SK-N-MC (cell line): ENCODE results near the gene NBPF15.
"Not testable (repeated sequence)": the region's sequence is repeated elsewhere in the genome, so short reads cannot be mapped to it uniquely, and the experiment has no call there.

Experiments used
- DNase-seq: peaks from one replicate; pipeline ENCODE4 v3.0.0-alpha.2; 2011; ENCODE audit warnings: low read depth, low spot score
- H3K27ac ChIP-seq: fragments of 200-600 bp; sonication (generic); 2 replicates; pipeline ENCODE4 v1.5.1; 2016; ENCODE audit warnings: mixed run types
- H3K36me3 ChIP-seq: fragments of 200-600 bp; sonication (generic); 2 replicates; pipeline ENCODE4 v1.6.1; 2017; ENCODE audit warnings: antibody characterized with exemption, low read length, mixed read lengths; ENCODE audit not compliant: insufficient read depth
- H3K4me3 ChIP-seq: fragments of 200-600 bp; sonication (generic); 2 replicates; pipeline ENCODE4 v1.5.1; 2016
- H3K9ac ChIP-seq: fragments of 200-600 bp; sonication (generic); 2 replicates; pipeline ENCODE4 v1.8.0; 2017; ENCODE audit warnings: mixed run types, mixed read lengths; ENCODE audit not compliant: insufficient read length
- H3K9me3 ChIP-seq: fragments of 200-600 bp; sonication (generic); 2 replicates; pipeline ENCODE4 v1.6.1; 2017; ENCODE audit warnings: low read depth, mild to moderate bottlenecking, antibody characterized with exemption, low read length, moderate library complexity, mixed read lengths

NBPF15 gene, protein sequence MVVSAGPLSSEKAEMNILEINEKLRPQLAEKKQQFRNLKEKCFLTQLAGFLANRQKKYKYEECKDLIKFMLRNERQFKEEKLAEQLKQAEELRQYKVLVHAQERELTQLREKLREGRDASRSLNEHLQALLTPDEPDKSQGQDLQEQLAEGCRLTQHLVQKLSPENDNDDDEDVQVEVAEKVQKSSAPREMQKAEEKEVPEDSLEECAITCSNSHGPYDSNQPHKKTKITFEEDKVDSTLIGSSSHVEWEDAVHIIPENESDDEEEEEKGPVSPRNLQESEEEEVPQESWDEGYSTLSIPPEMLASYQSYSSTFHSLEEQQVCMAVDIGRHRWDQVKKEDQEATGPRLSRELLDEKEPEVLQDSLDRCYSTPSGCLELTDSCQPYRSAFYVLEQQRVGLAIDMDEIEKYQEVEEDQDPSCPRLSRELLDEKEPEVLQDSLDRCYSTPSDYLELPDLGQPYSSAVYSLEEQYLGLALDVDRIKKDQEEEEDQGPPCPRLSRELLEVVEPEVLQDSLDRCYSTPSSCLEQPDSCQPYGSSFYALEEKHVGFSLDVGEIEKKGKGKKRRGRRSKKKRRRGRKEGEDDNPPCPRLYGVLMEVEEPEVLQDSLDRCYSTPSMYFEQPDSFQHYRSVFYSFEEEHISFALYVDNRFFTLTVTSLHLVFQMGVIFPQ

DNA sequence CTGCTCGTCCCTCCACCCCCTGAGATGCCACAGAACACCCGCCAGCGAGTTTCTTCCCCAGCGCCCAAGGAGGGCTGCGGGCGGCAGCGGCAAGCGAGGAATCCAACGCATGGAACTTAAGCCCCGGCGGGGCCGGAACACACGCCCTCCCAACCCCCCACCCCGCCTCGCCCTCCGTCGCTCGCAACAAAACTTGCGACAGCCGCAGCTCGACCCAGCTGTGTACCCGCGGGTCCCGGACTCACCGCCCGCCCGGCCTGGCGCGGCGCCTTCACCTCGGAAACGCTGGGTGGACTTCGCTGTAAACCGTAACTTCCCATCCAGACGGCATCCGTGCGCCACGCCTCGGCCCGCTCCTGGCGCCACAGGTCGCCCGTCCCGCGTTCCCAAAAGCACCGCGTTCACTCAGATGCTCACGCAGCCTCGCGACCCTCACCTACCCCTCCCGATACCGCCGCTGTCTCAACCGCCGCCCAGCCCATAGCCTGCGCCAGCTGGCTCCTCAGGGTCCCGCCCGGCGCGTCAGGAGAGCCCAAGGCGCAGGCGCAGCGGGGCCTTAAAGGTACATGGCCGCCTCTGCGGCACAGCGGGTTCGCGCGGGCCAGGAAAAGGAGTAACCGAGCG, at the start of gene NBPF15:
TSS of gene NBPF15 (minus strand) at position 534 of the 624 bp plus-strand sequence. CDS start 21,666 bp downstream, outside the sequence.
- H3K27ac ChIP-seq, H3K9ac ChIP-seq, H3K36me3 ChIP-seq, DNase-seq, H3K9me3 ChIP-seq: not testable (repeated sequence)
- H3K4me3 ChIP-seq: peak within 1 kb of the TSS; percentile 75

DNA sequence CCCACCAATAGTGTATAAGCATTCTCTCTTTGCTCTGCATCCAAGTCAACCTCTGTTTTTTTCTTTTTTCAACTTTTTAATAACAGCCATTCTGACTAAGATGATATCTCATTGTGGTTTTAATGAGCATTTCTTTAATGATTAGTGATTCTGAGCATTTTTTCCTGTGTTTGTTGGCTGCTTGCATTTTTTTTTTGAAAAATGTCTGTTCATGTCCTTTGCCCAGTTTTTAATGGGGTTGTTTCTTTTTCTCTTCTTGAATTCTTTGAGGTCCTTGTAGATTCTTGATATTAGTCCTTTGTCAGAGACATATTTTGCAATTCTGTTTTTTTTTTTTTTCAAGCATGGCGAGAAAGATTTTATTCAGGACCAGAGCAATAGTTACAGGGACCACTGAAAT, 35.0 kb upstream of the NBPF15 start:
- not testable (repeated sequence) for H3K27ac ChIP-seq, H3K36me3 ChIP-seq, H3K9me3 ChIP-seq, H3K9ac ChIP-seq, H3K4me3 ChIP-seq, DNase-seq

DNA sequence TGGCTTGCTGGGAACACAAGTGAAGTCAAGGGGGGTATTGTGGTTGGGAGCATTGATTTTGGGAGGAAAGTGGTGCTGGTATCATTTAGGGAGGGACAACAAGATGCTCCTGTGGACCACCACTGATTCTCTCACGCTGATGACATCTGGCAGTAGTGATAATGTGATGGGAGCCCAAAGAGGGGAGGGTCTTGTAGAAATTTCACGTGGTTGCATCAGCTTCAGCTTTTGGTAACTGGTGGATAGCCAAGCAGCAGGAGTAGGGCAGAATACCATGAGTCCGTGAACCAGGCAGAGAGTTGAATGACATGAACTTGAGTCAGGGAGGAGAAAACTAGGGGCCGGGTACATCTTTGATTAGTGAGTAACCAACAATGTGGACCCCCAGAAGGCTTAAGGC, 32.7 kb upstream of the NBPF15 start:
- peak; percentile 0 for DNase-seq
- H3K36me3 ChIP-seq, H3K9ac ChIP-seq, H3K27ac ChIP-seq, H3K9me3 ChIP-seq, H3K4me3 ChIP-seq: not testable (repeated sequence)

DNA sequence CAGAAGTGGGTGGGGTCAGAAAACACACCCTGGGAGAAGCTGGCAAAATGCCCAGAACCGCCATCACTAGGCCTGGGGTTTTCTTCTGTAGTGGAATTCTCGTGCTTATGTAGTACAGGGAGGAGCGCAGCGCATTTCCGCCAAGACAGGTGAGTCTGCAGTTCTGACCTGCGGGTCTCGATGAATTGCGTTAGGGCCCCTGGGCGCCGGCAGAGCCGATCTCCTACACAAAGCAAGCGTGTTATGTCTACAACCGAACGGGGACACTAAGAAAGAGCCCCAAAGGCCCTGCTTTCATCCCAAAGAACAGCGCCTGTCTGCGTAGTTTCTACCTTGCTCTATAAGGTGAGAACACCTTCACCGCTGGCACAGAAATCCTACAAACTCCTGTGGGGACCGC, 28.9 kb upstream of the NBPF15 start:
- H3K36me3 ChIP-seq, DNase-seq, H3K9ac ChIP-seq, H3K4me3 ChIP-seq, H3K27ac ChIP-seq, H3K9me3 ChIP-seq: not testable (repeated sequence)

DNA sequence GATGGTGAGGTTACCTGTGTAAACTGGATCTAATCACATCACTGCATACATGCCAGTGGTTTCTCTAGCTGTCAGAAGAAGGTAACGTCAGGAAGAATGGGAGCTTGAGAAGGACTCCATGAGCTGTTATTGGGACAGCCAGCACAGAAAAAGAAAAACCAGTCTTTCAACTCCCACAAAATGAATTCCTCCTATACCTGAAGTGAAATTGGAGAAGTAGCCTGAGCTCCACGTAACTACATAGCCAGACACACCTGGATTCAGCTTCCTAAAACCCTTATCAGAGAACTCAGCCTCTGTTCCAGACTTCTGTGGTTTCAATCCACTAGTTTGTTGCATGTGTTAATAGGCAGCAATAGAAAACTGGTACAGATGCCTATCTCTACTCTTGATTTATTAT, 25.5 kb upstream of the NBPF15 start:
- not testable (repeated sequence) for H3K4me3 ChIP-seq, H3K36me3 ChIP-seq, DNase-seq, H3K9me3 ChIP-seq, H3K27ac ChIP-seq, H3K9ac ChIP-seq

DNA sequence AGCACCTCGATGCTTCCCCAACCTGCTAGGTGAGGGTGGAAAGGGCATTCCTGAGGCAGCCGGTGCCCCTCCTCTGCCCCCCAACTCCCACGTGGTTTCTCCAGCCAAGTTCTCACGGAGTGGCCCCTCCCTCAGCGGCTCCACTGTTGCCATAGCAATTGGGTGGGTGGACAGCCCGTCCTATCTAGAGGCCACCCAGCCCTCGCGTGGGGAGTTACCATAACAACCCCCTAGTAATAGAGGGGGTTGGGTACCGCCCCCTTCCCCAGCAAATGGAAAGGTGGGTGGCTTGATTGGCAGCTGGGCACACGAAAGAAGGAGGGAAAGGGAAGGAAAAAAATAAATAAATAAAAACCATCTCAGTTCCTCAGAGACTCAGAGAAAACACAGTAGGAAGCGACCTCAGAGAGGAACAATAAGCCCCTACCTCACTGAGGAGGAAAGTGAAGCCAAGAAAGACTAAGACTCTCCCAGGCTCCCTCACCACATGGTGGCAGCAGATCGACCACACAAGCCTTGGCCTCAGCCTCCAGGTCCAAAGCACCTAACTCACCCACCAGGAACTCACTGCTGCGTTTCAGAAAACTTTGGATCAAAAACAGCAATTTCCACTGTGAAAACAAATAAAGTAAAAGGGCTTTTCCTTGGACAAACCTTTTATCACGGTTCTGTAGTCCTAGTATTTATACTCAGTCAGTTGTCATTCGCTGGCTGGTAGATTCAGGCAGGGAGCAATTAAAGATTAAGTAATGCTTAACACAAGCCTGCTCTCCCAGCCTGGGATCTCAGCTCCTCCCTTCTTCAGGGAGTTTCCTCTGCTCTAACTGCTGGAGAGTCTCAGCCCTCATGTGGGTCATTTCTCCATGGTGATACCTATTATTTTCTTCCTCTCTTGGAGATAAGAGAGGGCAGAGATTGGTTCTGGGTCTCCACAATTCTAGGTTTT, 23.9 kb upstream of the NBPF15 start:
- H3K9me3 ChIP-seq, H3K27ac ChIP-seq, H3K9ac ChIP-seq, DNase-seq, H3K4me3 ChIP-seq, H3K36me3 ChIP-seq: not testable (repeated sequence)

DNA sequence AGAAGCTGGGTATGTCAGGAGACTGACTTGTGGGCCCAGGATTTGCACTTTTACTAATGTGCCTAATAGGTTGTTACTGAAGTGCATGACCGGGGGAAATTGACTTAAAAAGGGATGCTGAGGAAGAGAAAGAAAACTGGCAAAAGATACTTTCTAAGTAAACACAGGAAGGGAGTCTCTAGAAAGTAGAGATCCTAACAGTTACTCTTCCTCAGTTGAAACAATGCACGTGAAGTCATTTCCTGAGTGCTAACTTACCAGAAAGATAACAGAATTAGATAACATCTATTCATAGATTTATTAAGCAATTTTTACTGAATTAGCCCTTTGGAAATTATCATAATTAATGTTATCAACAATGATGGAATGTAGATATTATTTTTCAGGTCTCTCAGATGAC, 12.4 kb upstream of the NBPF15 start:
- H3K4me3 ChIP-seq, H3K36me3 ChIP-seq, DNase-seq, H3K27ac ChIP-seq, H3K9me3 ChIP-seq, H3K9ac ChIP-seq: not testable (repeated sequence)

DNA sequence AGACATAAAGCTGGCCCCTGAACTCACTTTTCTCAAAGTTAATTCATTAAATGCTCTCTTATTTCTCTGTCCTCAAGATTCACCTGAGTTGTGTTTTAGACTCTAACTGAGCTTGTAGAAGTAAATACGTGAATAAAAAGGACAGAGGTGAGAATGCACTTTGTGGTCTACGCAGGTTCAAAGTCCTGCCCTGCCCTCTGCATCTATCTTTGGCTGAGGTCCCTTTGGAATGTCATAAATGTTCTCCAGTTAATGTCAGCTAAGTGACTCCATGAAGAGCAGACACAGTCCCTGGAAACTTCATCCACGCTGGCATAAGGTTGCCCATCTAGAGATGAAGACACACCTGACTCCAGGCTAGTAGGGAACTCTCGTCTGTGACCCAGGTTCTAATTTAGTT, 10.0 kb upstream of the NBPF15 start:
- not testable (repeated sequence) for DNase-seq, H3K4me3 ChIP-seq

DNA sequence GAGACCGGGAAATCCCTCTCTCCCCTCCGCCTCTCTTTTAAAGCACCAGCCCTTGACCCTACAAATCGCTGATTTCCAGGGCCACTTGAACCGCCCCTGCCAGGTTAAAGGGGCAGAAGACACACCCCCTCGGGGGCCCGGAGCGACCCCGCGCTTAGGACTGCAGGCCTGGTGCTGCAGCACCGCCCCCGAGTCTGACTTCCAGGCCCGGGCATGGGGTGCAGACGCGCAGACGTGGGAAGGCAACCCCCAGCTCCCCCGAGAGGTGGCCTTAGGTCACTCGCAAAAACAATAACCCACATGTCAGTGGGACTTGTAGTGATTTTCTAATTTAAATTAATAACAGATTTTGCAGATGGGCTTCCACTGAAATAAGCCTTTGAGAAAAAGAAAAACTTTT, 309 bp upstream of the NBPF15 start:
- H3K36me3 ChIP-seq, H3K4me3 ChIP-seq, H3K9ac ChIP-seq, DNase-seq, H3K9me3 ChIP-seq, H3K27ac ChIP-seq: not testable (repeated sequence)

More for the DNA sequence above, 10.0 kb upstream of the NBPF15 start:
- not testable (repeated sequence) for H3K9me3 ChIP-seq, H3K36me3 ChIP-seq, H3K27ac ChIP-seq, H3K9ac ChIP-seq

DNA sequence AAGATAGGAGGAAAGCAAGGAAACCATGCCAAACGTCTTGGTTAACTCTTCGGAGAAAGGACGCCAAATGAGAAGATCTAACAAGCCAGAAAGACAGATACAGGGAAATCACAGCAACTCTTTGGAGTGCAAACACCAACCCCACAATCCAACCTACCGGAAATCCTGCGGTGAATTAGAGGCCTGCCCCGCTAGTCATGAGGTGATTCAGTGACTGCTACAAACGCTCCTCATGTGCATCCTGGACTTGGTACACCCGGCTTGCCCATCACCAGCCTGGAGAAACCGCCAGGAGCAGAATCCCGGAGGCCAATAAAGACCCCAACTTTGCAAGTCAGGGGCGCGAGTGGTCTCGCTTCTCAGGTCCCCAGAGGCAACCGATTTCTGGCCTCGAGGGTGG, 783 bp downstream of the NBPF15 start:
- not testable (repeated sequence) for DNase-seq, H3K36me3 ChIP-seq, H3K9ac ChIP-seq, H3K27ac ChIP-seq, H3K9me3 ChIP-seq
- peak overlapping the region; percentile 75 for H3K4me3 ChIP-seq

DNA sequence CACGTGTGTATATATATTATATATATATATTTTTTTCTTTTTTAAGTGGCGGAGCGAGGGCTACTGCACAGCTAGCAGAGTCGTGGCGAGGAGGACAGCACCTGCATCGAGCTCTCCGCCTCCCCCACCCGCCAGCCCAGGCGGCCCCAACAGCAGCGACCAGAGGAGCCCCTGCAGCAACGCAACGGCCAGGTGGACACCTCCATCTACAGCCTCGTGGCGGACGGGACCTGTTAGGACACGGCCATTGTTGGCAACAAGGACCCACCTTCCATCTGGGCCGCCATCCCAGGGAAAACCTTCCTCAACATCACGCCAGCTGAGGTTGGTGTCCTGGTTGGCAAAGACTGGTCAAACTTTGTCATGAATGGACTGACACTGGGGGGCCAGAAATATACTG, 19.1 kb downstream of the NBPF15 start:
- H3K4me3 ChIP-seq, DNase-seq, H3K9me3 ChIP-seq, H3K36me3 ChIP-seq, H3K9ac ChIP-seq, H3K27ac ChIP-seq: not testable (repeated sequence)

DNA sequence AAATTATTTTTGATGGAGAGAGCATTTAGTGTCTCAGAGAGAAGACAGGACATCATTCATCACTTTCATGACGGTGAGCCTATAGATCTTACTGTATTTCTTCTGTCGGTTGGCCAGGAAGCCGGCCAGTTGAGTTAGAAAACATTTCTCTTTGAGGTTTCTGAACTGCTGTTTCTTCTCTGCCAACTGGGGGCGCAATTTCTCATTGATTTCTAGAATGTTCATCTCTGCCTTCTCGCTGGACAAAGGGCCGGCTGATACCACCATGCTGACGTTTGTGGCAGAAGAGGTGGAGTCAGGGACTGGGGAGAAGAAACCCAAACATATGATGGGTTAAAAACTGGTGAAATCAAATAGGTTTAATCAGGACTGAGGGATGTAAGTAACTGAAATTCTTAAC, 21.7 kb downstream of the NBPF15 start:
- DNase-seq, H3K9ac ChIP-seq, H3K4me3 ChIP-seq, H3K36me3 ChIP-seq, H3K27ac ChIP-seq, H3K9me3 ChIP-seq: not testable (repeated sequence)

DNA sequence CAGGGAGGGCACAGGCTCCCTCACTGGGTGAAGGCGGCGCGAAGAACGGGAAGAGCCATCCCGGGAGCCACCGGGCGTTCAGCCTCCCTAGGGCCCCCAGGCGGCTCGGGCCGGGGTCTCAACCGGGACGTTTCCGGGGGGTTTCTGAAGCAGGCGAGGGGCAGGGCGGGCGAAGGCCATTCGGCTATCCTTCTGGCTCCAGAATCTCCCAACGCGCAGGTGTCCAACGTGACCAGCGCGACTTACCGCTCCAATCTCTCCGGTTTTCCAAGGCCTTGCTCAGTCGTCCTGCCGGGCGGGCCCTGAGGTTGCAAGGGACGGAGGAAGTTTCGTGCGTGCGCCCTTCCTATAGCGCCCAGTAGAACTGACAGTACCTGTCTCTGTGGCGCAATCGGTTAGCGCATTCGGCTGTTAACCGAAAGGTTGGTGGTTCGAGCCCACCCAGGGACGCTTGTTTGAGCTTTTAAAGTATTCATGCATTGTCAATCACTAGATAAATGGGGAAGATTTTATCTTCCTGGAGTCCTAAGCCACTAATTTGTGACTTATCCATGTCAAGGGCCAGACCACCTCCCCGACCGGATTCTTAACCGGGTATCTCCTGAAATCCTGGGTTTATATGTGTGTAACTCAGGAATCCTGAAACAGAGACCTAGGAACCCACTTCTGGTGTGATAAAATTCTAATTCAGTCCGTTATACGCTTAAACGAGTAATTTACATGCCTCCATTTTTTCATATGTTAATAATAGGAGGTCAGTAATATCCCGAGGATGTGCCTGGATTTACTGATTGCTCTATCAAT, 42.4 kb downstream of the NBPF15 start:
- H3K4me3 ChIP-seq: peak overlapping the region; percentile 67
- DNase-seq, H3K9ac ChIP-seq, H3K27ac ChIP-seq, H3K9me3 ChIP-seq, H3K36me3 ChIP-seq: not testable (repeated sequence)
